GM12801 (cell line): ENCODE measurements around the gene RASSF4.

ENCODE experiments used
- TF ChIP-seq, protein P1 (sequence below): IDR thresholded peaks from one replicate; pipeline ENCODE4 v1.5.1; 2011; ENCODE audit warnings: control low read depth; ENCODE audit not compliant: insufficient read length; ENCODE audit errors: extremely low read depth

RASSF4 gene

DNA sequence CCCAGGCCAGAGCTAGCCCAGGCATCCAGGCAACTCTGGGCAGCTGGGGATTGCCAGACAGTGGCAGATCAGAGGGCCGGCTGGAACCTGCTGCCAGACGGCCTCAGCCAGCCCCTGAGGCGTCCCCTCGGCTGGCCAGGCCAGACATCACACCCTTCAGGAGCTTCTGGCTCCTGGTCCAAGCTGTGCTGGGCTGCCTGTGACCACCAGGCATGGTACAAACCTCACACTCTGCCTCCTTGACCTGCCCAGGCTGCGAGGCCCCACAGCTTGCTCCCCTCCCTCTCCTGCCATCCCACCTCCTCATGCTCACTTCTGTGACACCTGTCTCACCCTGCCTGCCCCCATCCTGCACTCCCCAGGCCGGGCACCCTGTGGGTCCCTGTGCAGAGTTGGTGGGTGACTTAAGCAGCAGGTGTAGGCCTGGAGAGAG is 13.3 kb downstream of the RASSF4 start:
- TF ChIP-seq, protein P1, sequence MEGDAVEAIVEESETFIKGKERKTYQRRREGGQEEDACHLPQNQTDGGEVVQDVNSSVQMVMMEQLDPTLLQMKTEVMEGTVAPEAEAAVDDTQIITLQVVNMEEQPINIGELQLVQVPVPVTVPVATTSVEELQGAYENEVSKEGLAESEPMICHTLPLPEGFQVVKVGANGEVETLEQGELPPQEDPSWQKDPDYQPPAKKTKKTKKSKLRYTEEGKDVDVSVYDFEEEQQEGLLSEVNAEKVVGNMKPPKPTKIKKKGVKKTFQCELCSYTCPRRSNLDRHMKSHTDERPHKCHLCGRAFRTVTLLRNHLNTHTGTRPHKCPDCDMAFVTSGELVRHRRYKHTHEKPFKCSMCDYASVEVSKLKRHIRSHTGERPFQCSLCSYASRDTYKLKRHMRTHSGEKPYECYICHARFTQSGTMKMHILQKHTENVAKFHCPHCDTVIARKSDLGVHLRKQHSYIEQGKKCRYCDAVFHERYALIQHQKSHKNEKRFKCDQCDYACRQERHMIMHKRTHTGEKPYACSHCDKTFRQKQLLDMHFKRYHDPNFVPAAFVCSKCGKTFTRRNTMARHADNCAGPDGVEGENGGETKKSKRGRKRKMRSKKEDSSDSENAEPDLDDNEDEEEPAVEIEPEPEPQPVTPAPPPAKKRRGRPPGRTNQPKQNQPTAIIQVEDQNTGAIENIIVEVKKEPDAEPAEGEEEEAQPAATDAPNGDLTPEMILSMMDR: no peak

DNA sequence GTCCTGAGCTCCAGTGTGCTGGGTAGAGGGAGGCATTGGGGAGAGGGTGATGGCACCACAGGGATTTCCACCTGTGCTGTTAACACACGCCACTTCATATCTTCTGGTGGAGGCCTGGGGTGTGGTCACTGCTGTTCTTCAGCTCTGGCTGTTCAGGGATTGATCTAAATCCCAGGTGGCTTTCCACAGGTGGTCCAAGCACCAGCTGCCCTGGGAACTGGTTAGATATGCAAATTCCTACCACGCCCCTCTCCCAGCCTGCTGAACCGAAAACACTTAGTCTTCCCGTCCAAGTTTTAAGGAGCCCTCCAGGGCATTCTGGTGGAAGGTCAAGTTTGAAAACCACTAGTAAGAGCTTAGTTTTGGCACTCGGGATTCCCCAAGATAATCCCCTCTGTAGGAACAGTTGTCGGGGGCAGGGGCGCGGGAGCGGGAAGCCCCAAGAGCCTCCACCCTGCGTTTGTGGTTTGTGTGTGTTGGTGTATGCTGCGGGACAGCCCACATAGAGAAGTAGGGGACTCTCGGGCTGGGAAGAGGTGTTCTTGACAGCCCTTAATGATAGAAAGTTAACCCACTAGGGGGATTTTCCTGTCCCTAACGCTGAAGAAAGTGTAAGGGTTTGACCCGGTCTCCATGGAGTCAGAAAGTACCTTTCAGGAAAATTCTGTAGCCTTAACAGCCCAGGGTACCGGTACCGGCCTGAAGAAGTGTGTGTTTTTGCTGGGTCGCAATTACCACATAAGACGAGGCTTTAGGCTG is 13.9 kb downstream of the RASSF4 start:
- TF ChIP-seq, protein P1: no peak

GRCh38 chr10:44974082-44974627 is 14.6 kb downstream of the RASSF4 start:
- TF ChIP-seq, protein P1: no peak

GRCh38 chr10:44974628-44975430 is 15.2 kb downstream of the RASSF4 start:
- TF ChIP-seq, protein P1: no peak

DNA sequence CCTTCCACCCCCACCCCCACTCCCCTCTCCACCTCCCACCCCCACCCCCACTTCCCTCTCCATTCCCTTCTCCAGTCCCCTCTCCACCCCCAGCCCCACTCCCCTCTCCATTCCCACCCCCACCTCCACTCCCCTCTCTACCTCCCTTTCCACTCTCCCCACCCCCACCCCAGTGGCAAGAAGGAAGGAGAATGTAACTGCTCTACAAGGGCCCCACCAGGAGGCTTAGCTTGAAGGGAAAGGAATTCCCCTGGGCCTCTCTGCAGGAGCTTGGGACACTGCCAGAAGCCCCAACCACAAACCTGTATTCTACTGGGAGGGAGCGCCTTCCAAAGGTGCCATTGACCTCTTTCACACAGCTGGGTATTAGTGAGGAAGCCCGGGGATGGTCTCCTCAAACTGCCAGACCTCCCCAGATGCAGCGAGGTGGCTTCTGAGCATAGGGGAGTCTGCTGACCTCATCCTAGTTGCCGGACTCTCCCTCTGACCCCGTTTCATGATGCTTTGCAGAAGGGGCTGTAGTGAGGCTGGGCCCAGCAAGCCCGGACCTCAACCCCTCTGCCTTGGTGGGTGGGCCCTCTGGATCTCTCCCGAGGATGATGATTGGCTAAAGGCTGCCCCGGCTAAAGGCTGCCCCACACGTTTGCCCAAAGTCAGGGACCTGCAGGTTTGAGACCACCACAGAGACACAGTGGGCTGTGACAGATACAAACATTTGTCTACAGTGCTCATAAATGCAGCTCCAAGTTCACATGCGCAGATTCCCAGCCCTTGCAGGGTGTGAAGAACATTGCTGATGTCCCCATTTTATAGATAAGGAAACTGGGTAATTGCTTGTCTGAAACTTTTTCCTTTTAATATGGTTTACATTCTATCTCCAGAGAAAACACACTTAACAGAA is 16.1 kb downstream of the RASSF4 start:
- TF ChIP-seq, protein P1: no peak

DNA sequence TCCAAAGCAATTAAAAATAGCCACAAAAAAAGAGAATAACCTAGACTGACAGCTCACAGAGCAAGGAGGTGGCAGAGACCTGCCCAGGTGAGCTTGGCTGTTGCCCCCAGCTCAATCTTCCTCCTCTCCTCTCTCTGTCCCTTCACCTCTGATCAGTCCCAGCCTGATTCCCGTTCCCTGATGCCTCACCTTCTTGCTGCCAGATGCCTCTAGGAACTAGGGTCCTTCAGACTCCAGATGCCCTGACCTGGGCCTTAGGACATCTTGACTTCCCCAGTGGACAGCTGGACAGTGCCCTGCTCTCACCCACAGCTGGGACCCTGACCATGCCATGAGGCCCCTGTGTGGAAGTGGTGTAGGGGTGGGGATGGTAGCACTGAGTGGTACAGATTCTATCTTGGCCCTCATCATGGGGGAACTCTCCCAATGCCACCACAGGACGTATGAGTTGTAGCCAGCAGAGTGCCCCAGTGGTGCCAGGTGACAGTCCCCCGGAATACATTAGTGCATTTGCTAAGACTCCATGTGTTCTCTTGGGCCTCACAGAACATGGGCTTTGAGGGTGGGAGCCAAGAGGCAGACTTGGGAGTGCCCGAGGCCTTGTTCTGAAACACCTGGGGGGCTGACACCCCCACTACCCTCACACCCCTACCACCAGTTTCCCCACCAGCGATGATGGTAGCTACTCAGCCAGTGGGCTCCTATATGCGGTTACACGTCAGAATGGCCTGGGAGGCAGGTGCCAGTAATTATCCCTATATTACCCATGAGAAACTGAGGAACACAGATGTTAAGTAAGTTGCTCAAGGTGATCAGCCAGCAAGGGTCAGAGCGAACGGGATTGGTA is 17.0 kb downstream of the RASSF4 start:
- TF ChIP-seq, protein P1: no peak
